ENCODE measurements around the gene SAMD13. TPM values are rescaled to one million over a fixed set of nuclear protein-coding genes. Genes with fewer than 3 reads are reported as not detected.

Gene SAMD13
- polyA plus RNA-seq, 6 donors from 2014 or later = 0.53 to 0.70 (median 0.55) TPM; not detected in 3

- ATAC-seq (ENCODE audit: low read depth in 2 of 2) (no peak), DNase-seq (no peak)
- H3K27me3 Mint-ChIP-seq = no peaks in the 10 kb centered on the region
- peaks cover 0 to 6% of the 10 kb centered on the region in 2 donors for H3K36me3 Mint-ChIP-seq
- peaks cover 0 to 6% (median 0%) of the 10 kb centered on the region in 7 donors for H3K9me3 Mint-ChIP-seq
- no peaks in the 10 kb centered on the region for H3K4me1 Mint-ChIP-seq
- H3K4me3 Mint-ChIP-seq = no peak overlapping the region
- no peak overlapping the region for H3K27ac Mint-ChIP-seq
These were observed 54.0 kb downstream of the SAMD13 start for GRCh38 chr1:84355556-84355955.

GRCh38 chr1:84356881-84357280 lies 55.4 kb downstream of the SAMD13 start:
- Mint-ChIP-seq H3K27me3 (no peaks in the 10 kb centered on the region), H3K36me3 (peaks cover 0 to 6% of the 10 kb centered on the region in 2 donors), H3K4me3 (no peak overlapping the region), H3K4me1 (no peaks in the 10 kb centered on the region), H3K27ac (no peak overlapping the region), H3K9me3 (peaks cover 0 to 6% (median 0%) of the 10 kb centered on the region in 7 donors)
- no peak for ATAC-seq (ENCODE audit: low read depth in 2 of 2)
- DNase-seq = no peak

DNA sequence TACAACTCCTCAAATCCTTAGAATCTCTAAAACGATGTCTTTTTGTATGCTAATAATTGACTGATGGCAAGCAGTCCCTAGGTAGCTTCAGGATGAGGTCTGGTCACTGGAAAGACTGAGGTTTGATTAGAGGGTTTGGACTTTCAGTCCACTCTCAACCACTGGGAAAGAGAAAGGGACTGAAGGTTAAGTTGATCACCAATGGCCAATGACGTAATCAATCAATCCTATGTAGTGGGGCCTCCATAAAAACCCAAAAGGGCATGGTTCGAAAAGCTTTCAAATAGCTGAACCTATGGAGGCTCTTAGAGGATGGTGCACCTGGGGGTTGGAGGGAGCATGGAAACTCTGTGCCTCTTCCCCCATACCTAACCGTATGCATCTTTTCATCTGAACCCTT lies 57.2 kb downstream of the SAMD13 start:
- H3K9me3 Mint-ChIP-seq = peaks cover 0 to 6% (median 0%) of the 10 kb centered on the region in 7 donors
- H3K27ac Mint-ChIP-seq = no peak overlapping the region

DNA sequence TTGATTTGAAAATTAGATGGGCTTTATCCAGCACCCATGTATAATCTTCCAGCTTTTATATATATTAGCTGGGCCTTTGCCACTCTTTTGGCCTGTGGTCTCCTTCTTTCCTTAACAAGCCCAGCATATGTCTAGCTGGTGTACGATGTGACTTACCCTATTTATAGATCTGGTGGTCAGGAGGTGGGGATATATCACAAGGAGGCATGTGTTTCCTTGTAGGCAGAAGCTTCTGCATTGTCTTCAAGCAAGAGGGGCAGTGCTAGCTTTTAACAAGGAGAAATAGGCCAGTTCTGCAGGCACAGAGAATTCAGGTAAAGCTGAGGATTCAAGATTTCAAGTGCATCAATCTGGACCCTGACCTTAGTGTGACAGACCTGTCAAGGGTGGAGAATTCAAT lies 58.8 kb downstream of the SAMD13 start:
- ATAC-seq (ENCODE audit: low read depth in 2 of 2) = no peak
- H3K9me3 Mint-ChIP-seq = peaks cover 0 to 6% (median 0%) of the 10 kb centered on the region in 7 donors
- H3K4me1 Mint-ChIP-seq = peaks cover 0 to 4% (median 3%) of the 10 kb centered on the region in 3 donors

More for the DNA sequence above, 57.2 kb downstream of the SAMD13 start:
- Mint-ChIP-seq H3K4me3 (no peak overlapping the region), H3K4me1 (peaks cover 0 to 4% (median 3%) of the 10 kb centered on the region in 3 donors), H3K36me3 (peaks cover 0 to 6% of the 10 kb centered on the region in 2 donors), H3K27me3 (no peaks in the 10 kb centered on the region)
- no peak for DNase-seq
- no peak for ATAC-seq (ENCODE audit: low read depth in 2 of 2)

GRCh38 chr1:84361796-84362195 lies 60.3 kb downstream of the SAMD13 start:
- H3K9me3 Mint-ChIP-seq = peaks cover 0 to 5% (median 0%) of the 10 kb centered on the region in 7 donors
- no peaks in the 10 kb centered on the region for H3K36me3 Mint-ChIP-seq
- DNase-seq = no peak
- H3K27ac Mint-ChIP-seq = peak overlapping the region in 1 of 6 donors; percentile 36
- H3K4me1 Mint-ChIP-seq = peaks cover 0 to 4% (median 3%) of the 10 kb centered on the region in 3 donors
- ATAC-seq (ENCODE audit: low read depth in 2 of 2) = no peak
- no peaks in the 10 kb centered on the region for H3K27me3 Mint-ChIP-seq
- no peak overlapping the region for H3K4me3 Mint-ChIP-seq

More for the DNA sequence above, 58.8 kb downstream of the SAMD13 start:
- H3K36me3 Mint-ChIP-seq = peaks cover 0 to 6% of the 10 kb centered on the region in 2 donors
- DNase-seq = no peak
- H3K4me3 Mint-ChIP-seq = no peak overlapping the region
- peak overlapping the region in 1 of 6 donors; percentile 56 for H3K27ac Mint-ChIP-seq
- no peaks in the 10 kb centered on the region for H3K27me3 Mint-ChIP-seq

DNA sequence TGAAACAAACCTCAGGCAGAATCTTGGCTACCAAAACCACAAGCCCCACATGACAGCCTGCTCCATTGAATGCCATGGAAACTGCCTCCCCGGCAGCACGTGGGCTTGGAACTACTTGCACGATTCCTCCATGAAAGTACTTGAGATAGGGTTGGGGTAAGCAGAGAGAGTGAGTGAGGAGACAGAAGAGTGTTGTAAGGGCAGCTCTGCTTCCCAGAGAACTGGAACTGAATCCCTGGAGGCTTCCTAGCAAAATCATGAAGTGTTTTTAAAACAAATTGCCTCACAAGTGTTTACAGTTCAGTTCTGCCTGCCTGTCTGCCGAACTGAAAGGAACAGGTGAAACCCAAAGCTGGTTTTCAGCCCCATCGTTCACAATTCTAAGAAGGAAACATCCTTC lies 61.5 kb downstream of the SAMD13 start:
- DNase-seq (no peak), ATAC-seq (ENCODE audit: low read depth in 2 of 2) (no peak)
- H3K27ac Mint-ChIP-seq = peak overlapping the region in 1 of 6 donors; percentile 62
- no peaks in the 10 kb centered on the region for H3K27me3 Mint-ChIP-seq
- no peaks in the 10 kb centered on the region for H3K36me3 Mint-ChIP-seq
- H3K4me1 Mint-ChIP-seq = peaks cover 0 to 4% (median 3%) of the 10 kb centered on the region in 3 donors
- H3K9me3 Mint-ChIP-seq = peaks cover 0 to 1% (median 0%) of the 10 kb centered on the region in 7 donors
- H3K4me3 Mint-ChIP-seq = no peak overlapping the region

DNA sequence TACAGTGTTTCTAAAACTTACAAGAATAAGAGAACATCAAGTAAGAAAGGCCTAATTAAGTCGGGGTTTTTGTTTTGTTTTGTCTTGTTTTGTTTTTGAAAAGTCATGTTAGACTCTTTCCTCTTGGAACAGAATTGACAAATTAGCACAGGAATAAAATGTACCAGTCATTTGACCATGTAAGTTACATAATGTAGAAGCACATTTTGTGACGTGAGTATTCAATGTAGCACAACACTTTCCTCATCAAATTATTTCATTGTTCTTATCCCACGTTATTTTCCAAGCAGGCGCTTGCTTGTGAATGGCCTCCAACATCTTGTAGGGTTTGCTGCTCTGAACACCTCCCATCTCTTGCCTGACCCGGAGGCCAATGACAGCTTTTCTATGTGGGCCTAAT lies 62.1 kb downstream of the SAMD13 start:
- DNase-seq (no peak), ATAC-seq (ENCODE audit: low read depth in 2 of 2) (no peak)
- Mint-ChIP-seq H3K36me3 (no peaks in the 10 kb centered on the region), H3K4me3 (no peak overlapping the region), H3K9me3 (peaks cover 0 to 1% (median 0%) of the 10 kb centered on the region in 7 donors), H3K27ac (no peak overlapping the region), H3K4me1 (peaks cover 0 to 4% (median 3%) of the 10 kb centered on the region in 3 donors), H3K27me3 (no peaks in the 10 kb centered on the region)

DNA sequence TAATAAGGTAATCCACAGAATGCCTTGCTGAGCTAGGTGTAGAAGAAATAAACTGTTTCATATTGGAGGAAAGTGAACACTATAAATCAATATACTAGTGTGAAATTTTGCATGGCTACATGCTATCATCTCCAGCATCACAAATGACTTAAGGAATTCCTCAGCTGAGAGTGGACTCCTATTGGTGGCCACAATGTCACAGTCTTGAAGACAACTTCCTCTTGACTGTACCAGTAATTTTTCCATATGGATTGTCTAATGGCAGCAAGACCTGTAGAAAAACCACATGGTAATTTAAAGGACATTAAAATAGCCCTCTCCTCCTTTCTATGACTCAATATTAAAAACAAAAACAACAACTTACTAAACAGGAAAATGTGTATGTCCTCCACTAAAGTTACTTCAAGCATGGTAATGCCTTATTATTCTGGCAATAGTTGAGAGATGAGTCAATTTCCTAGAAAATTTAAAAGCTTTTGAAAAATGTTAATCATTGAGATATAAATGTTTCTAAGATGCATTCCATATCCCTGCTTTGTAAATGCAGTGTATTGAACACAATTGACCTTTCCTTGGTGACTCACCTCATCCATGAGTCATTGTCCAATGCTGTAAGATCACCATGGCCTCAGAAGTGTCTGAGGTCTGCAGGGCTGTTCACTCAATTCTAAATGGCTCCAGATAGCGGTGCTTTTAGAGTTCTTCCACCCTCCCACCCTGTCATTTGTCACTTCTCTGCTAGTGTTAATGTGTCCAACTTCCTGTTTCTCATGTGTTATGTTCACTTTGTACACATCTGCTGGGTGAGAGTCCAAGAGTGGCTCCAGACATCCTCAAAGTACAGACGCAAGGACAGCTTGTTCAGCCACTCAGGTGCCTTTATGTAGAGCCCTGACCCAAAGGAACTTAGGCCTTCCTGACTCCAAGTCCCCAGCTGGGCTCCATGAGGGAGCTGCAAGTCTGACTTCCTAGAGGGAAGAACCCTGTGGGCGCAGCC lies 64.0 kb downstream of the SAMD13 start:
- no peak for DNase-seq
- Mint-ChIP-seq H3K27ac (no peak overlapping the region), H3K36me3 (no peaks in the 10 kb centered on the region), H3K27me3 (no peaks in the 10 kb centered on the region), H3K4me1 (peaks cover 0 to 4% (median 3%) of the 10 kb centered on the region in 3 donors), H3K9me3 (peaks cover 0 to 1% (median 0%) of the 10 kb centered on the region in 7 donors), H3K4me3 (no peak overlapping the region)
- no peak for ATAC-seq (ENCODE audit: low read depth in 2 of 2)

- DNase-seq = no peak
- no peaks in the 10 kb centered on the region for H3K36me3 Mint-ChIP-seq
- ATAC-seq (ENCODE audit: low read depth in 2 of 2) = no peak
- no peak overlapping the region for H3K27ac Mint-ChIP-seq
- H3K4me1 Mint-ChIP-seq = peaks cover 0 to 4% (median 3%) of the 10 kb centered on the region in 3 donors
- no peaks in the 10 kb centered on the region for H3K27me3 Mint-ChIP-seq
- H3K9me3 Mint-ChIP-seq = peaks cover 0 to 1% (median 0%) of the 10 kb centered on the region in 7 donors
- H3K4me3 Mint-ChIP-seq = no peak overlapping the region
These were observed 65.3 kb downstream of the SAMD13 start for GRCh38 chr1:84366786-84367185.

- ATAC-seq (ENCODE audit: low read depth in 2 of 2) (no peak), DNase-seq (no peak)
- Mint-ChIP-seq H3K4me3 (no peak overlapping the region), H3K27me3 (peaks cover 0 to under 1% (median 0%) of the 10 kb centered on the region in 3 donors), H3K27ac (no peak overlapping the region), H3K4me1 (peaks cover 0 to 4% (median 3%) of the 10 kb centered on the region in 3 donors), H3K36me3 (no peaks in the 10 kb centered on the region), H3K9me3 (peaks cover 0 to 1% (median 0%) of the 10 kb centered on the region in 7 donors)
These were observed 65.7 kb downstream of the SAMD13 start for GRCh38 chr1:84367219-84367618.

GRCh38 chr1:84368441-84368840 lies 66.9 kb downstream of the SAMD13 start:
- ATAC-seq (ENCODE audit: low read depth in 2 of 2) (no peak), DNase-seq (no peak)
- Mint-ChIP-seq H3K4me1 (no peaks in the 10 kb centered on the region), H3K27ac (no peak overlapping the region), H3K36me3 (no peaks in the 10 kb centered on the region), H3K27me3 (peaks cover 0 to 4% (median 0%) of the 10 kb centered on the region in 3 donors), H3K9me3 (peaks cover 0 to 3% (median 0%) of the 10 kb centered on the region in 7 donors), H3K4me3 (no peak overlapping the region)

DNA sequence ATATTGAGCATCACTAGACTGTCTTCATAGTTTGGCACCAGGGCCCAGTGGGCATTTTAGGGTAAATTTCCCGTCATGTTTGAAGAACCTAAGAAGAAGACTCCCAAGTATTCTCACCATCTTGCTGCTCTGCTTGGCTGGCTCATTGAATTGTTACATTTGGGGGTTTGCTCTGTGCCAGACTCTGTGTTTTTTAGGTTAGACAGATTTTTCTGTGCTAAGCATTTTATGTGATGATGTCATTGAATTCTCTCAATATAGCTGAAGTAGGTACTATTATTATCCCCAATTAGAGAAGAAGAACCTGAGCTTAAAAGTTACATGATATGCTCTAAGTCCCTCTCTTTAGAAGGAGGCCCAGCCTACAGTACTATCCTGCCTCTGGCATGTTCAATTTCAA lies 68.8 kb downstream of the SAMD13 start:
- H3K4me1 Mint-ChIP-seq = no peaks in the 10 kb centered on the region
- no peaks in the 10 kb centered on the region for H3K36me3 Mint-ChIP-seq
- ATAC-seq (ENCODE audit: low read depth in 2 of 2) (no peak), DNase-seq (no peak)
- peaks cover 0 to 3% (median 0%) of the 10 kb centered on the region in 7 donors for H3K9me3 Mint-ChIP-seq
- no peak overlapping the region for H3K27ac Mint-ChIP-seq
- peaks cover 0 to 4% (median 0%) of the 10 kb centered on the region in 3 donors for H3K27me3 Mint-ChIP-seq
- no peak overlapping the region for H3K4me3 Mint-ChIP-seq

- Mint-ChIP-seq H3K27ac (no peak overlapping the region), H3K4me1 (no peaks in the 10 kb centered on the region), H3K36me3 (no peaks in the 10 kb centered on the region)
These were observed 69.4 kb downstream of the SAMD13 start for GRCh38 chr1:84370831-84371394.

More at GRCh38 chr1:84370831-84371394, 69.4 kb downstream of the SAMD13 start:
- H3K4me3 Mint-ChIP-seq = no peak overlapping the region
- no peak for ATAC-seq (ENCODE audit: low read depth in 2 of 2)
- DNase-seq = no peak
- H3K27me3 Mint-ChIP-seq = peaks cover 0 to 4% (median 0%) of the 10 kb centered on the region in 3 donors
- peaks cover 0 to 3% (median 0%) of the 10 kb centered on the region in 7 donors for H3K9me3 Mint-ChIP-seq

All from naive B cell (primary cell).